K562 (cell line): ENCODE measurements around the gene PRR30. TPM values are rescaled to one million over a fixed set of nuclear protein-coding genes. Genes with fewer than 3 reads are reported as not detected.

ENCODE experiments used
- CEBPG ChIP-seq, 3 experiments: fragments of 200-800 bp in 1 of 3; sonication (Bioruptor generic) in 1 of 3; sonication (generic) in 1 of 3; formaldehyde crosslinking in 1 of 3; IDR thresholded peaks in 2 of 3; conservative IDR thresholded peaks in 1 of 3; 2 replicates each; pipeline versions ENCODE4 v1.6.1 to v1.8.0; 2016 to 2022; ENCODE audit warnings: missing compliant biosample characterization in 2 of 3, missing genetic modification characterization in 2 of 3, mild to moderate bottlenecking in 1 of 3, missing genetic modification reagents in 1 of 3
- ELF2 ChIP-seq: fragments of 250-450 bp; sonication (Bioruptor Pico); IDR thresholded peaks from 2 replicates; pipeline ENCODE4 v1.5.0; 2021; ENCODE audit warnings: mild to moderate bottlenecking
- HDAC8 ChIP-seq: fragments of 450-650 bp; IDR thresholded peaks from 2 replicates; pipeline ENCODE4 v1.6.1; 2016; ENCODE audit warnings: mild to moderate bottlenecking, missing genetic modification characterization, moderate library complexity, missing compliant biosample characterization
- HMGN3 ChIP-seq: IDR thresholded peaks from 2 replicates; pipeline ENCODE4 v1.6.1; 2011; ENCODE audit warnings: borderline replicate concordance, low read depth, mild to moderate bottlenecking, mixed read lengths, low read length; ENCODE audit not compliant: insufficient read length; ENCODE audit errors: extremely low read depth
- NR2F6 ChIP-seq: fragments of 450-650 bp; formaldehyde crosslinking; IDR thresholded peaks from 2 replicates; pipeline ENCODE4 v1.4.0; 2020; ENCODE audit warnings: mild to moderate bottlenecking
- NR3C1 ChIP-seq: sonication (generic); formaldehyde crosslinking; IDR thresholded peaks from 2 replicates; pipeline ENCODE4 v1.8.1; 2022; ENCODE audit warnings: missing genetic modification reagents
- POLR3A ChIP-seq: IDR thresholded peaks from 2 replicates; pipeline ENCODE4 v1.6.1; 2011; ENCODE audit warnings: borderline replicate concordance, mild to moderate bottlenecking, moderate library complexity; ENCODE audit not compliant: insufficient read length, insufficient read depth; ENCODE audit errors: extremely low read depth
- ZNF311 ChIP-seq: fragments of 250-450 bp; sonication (Bioruptor Pico); IDR thresholded peaks from 2 replicates; pipeline ENCODE4 v1.4.0; 2020; ENCODE audit warnings: mild to moderate bottlenecking, moderate library complexity
- polyA plus RNA-seq, 8 experiments: library from polyadenylated mRNA; depleted of rRNA in 4 of 8; stranded (reverse) in 5 of 8; unstranded in 3 of 8; fragments of >200 nt; fragmentation: Nextera tagmentation in 2 of 8; fragmentation: Illumina TruSeq in 1 of 8; extraction: Ambion mirVana in 2 of 8; extraction: Trizol in 1 of 8; gene quantifications; 2 replicates each; pipeline versions ENCODE4 v1.2.1 to v1.2.3, GENCODE V29; 2011 to 2014; ENCODE audit warnings: inconsistent platforms in 1 of 8, missing spikeins in 1 of 8
- total RNA-seq, 7 experiments: library from RNA; depleted of rRNA in 6 of 7; stranded (reverse); fragments of >200 nt in 6 of 7; fragmentation: Illumina TruSeq in 2 of 7; extraction: Trizol in 2 of 7; gene quantifications; 2 replicates each; pipeline versions ENCODE4 v1.2.1 to v1.2.3, GENCODE V29; 2011 to 2021; ENCODE audit warnings: low replicate concordance in 1 of 7
- TF ChIP-seq, protein P1 (sequence below): fragments of 450-650 bp; formaldehyde crosslinking; IDR thresholded peaks from 2 replicates; pipeline ENCODE4 v1.4.0; 2020; ENCODE audit warnings: mild to moderate bottlenecking
- TF ChIP-seq, protein P2 (sequence below), 2 experiments: fragments of 250-450 bp in 1 of 2; fragments of 450-650 bp in 1 of 2; sonication (Bioruptor Pico) in 1 of 2; IDR thresholded peaks; 2 replicates each; pipeline versions ENCODE4 v1.6.1 to v1.8.0; 2016 to 2021; ENCODE audit warnings: mild to moderate bottlenecking in 2 of 2, moderate library complexity in 2 of 2, missing compliant biosample characterization in 1 of 2, missing genetic modification characterization in 1 of 2
- TF ChIP-seq, protein P3 (sequence below): fragments of 200-800 bp; sonication (Bioruptor generic); IDR thresholded peaks from 2 replicates; pipeline ENCODE4 v1.6.1; 2017; ENCODE audit warnings: missing genetic modification characterization, missing compliant biosample characterization
- TF ChIP-seq, protein P4 (sequence below): sonication (generic); formaldehyde crosslinking; IDR thresholded peaks from 2 replicates; pipeline ENCODE4 v1.9.0; 2022; ENCODE audit warnings: mild to moderate bottlenecking, missing genetic modification reagents
- TF ChIP-seq, protein P5 (sequence below): fragments of 250-450 bp; sonication (Bioruptor Pico); IDR thresholded peaks from 2 replicates; pipeline ENCODE4 v1.8.0; 2022; ENCODE audit warnings: inconsistent platforms
- TF ChIP-seq, protein P6 (sequence below): fragments of 150-350 bp; IDR thresholded peaks from 2 replicates; pipeline ENCODE4 v1.6.1; 2014; ENCODE audit warnings: low read depth, mild to moderate bottlenecking, low read length, borderline replicate concordance

The PRR30 gene
- total and polyA plus RNA-seq, 9 of the 15 experiments (the other 6 are each of a cell fraction or from before 2014, with no cell fraction given), result not detected

DNA sequence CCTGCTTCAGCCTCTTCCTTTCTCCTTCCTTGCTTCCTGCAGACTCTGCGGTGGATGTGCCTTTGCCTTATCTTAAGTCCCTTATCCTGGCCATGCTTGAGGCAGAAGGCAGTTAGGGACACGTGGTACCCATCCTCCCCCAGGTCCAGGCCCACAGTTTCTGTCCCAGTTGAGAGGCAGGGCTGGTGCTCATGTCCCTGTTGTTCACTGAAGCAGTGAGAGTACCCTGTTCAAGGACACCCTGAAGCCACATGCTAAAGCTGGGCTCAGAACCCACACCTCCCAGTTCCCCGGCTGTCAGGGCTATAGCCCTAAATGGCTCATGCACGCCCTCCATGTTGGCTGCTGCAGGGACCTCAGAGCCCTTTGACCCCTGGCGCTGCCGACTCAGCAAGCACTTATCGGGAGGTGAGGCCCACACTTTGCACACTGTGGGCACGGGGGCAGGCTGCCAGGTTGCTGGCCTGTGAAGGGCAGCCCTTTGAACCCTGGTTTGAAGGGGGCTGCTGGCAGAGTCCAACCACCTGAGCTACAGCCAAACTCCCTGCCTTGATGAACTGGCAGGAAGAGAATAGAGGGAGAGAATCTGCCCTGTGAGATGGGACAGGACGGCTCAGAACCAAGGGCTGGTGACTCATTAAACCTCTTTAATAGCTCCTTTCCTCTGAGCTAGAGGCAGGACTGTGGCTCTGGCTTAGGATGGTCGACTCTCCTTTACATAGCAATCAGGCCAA, 46.3 kb downstream of the PRR30 start (continued):
- TF ChIP-seq, protein P1, sequence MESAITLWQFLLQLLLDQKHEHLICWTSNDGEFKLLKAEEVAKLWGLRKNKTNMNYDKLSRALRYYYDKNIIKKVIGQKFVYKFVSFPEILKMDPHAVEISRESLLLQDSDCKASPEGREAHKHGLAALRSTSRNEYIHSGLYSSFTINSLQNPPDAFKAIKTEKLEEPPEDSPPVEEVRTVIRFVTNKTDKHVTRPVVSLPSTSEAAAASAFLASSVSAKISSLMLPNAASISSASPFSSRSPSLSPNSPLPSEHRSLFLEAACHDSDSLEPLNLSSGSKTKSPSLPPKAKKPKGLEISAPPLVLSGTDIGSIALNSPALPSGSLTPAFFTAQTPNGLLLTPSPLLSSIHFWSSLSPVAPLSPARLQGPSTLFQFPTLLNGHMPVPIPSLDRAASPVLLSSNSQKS (CRISPR knock-in tag), result no peak
- TF ChIP-seq NR2F6 (CRISPR knock-in tag), result no peak
- no peak for TF ChIP-seq ELF2 (CRISPR knock-in tag)
- no peak for TF ChIP-seq HMGN3
- TF ChIP-seq, protein P2, sequence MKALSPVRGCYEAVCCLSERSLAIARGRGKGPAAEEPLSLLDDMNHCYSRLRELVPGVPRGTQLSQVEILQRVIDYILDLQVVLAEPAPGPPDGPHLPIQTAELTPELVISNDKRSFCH (CRISPR knock-in tag; IDR thresholded peaks at IDR 0.05), result no peak
- TF ChIP-seq, protein P2 (tag; IDR thresholded peaks at IDR 0.05), result peak; percentile 93
- no peak for TF ChIP-seq CEBPG (CRISPR knock-in tag; IDR thresholded peaks at IDR 0.05)
- TF ChIP-seq CEBPG (tag; conservative IDR thresholded peaks at IDR 0.05 in 1 of 2, IDR thresholded peaks at IDR 0.05 in 1 of 2), result no peak
- TF ChIP-seq HDAC8 (tag), result peak; percentile 77; the same call in 1 of the 2 replicates
- TF ChIP-seq, protein P3, sequence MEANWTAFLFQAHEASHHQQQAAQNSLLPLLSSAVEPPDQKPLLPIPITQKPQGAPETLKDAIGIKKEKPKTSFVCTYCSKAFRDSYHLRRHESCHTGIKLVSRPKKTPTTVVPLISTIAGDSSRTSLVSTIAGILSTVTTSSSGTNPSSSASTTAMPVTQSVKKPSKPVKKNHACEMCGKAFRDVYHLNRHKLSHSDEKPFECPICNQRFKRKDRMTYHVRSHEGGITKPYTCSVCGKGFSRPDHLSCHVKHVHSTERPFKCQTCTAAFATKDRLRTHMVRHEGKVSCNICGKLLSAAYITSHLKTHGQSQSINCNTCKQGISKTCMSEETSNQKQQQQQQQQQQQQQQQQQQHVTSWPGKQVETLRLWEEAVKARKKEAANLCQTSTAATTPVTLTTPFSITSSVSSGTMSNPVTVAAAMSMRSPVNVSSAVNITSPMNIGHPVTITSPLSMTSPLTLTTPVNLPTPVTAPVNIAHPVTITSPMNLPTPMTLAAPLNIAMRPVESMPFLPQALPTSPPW (CRISPR knock-in tag), result peak; percentile 39; the same call in 1 of the 2 replicates
- TF ChIP-seq, protein P4, sequence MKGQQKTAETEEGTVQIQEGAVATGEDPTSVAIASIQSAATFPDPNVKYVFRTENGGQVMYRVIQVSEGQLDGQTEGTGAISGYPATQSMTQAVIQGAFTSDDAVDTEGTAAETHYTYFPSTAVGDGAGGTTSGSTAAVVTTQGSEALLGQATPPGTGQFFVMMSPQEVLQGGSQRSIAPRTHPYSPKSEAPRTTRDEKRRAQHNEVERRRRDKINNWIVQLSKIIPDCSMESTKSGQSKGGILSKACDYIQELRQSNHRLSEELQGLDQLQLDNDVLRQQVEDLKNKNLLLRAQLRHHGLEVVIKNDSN (CRISPR knock-in tag), result peak; percentile 90
- no peak for TF ChIP-seq POLR3A
- TF ChIP-seq ZNF311 (CRISPR knock-in tag), result peak; percentile 78; the same call in 1 of the 2 replicates
- TF ChIP-seq, protein P5, sequence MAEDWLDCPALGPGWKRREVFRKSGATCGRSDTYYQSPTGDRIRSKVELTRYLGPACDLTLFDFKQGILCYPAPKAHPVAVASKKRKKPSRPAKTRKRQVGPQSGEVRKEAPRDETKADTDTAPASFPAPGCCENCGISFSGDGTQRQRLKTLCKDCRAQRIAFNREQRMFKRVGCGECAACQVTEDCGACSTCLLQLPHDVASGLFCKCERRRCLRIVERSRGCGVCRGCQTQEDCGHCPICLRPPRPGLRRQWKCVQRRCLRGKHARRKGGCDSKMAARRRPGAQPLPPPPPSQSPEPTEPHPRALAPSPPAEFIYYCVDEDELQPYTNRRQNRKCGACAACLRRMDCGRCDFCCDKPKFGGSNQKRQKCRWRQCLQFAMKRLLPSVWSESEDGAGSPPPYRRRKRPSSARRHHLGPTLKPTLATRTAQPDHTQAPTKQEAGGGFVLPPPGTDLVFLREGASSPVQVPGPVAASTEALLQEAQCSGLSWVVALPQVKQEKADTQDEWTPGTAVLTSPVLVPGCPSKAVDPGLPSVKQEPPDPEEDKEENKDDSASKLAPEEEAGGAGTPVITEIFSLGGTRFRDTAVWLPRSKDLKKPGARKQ (CRISPR knock-in tag), result no peak
- no peak for TF ChIP-seq NR3C1 (CRISPR knock-in tag)
- TF ChIP-seq, protein P6, sequence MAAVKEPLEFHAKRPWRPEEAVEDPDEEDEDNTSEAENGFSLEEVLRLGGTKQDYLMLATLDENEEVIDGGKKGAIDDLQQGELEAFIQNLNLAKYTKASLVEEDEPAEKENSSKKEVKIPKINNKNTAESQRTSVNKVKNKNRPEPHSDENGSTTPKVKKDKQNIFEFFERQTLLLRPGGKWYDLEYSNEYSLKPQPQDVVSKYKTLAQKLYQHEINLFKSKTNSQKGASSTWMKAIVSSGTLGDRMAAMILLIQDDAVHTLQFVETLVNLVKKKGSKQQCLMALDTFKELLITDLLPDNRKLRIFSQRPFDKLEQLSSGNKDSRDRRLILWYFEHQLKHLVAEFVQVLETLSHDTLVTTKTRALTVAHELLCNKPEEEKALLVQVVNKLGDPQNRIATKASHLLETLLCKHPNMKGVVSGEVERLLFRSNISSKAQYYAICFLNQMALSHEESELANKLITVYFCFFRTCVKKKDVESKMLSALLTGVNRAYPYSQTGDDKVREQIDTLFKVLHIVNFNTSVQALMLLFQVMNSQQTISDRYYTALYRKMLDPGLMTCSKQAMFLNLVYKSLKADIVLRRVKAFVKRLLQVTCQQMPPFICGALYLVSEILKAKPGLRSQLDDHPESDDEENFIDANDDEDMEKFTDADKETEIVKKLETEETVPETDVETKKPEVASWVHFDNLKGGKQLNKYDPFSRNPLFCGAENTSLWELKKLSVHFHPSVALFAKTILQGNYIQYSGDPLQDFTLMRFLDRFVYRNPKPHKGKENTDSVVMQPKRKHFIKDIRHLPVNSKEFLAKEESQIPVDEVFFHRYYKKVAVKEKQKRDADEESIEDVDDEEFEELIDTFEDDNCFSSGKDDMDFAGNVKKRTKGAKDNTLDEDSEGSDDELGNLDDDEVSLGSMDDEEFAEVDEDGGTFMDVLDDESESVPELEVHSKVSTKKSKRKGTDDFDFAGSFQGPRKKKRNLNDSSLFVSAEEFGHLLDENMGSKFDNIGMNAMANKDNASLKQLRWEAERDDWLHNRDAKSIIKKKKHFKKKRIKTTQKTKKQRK, result no peak
